ENCODE data around the gene TMEM222. TPM values are rescaled to one million over a fixed set of nuclear protein-coding genes. Genes with fewer than 3 reads are reported as not detected.

TMEM222 gene
- total and polyA plus RNA-seq, 2 of the 4 experiments (the other 2 are of a cell fraction), result 19.9 to 54.1 TPM

DNA sequence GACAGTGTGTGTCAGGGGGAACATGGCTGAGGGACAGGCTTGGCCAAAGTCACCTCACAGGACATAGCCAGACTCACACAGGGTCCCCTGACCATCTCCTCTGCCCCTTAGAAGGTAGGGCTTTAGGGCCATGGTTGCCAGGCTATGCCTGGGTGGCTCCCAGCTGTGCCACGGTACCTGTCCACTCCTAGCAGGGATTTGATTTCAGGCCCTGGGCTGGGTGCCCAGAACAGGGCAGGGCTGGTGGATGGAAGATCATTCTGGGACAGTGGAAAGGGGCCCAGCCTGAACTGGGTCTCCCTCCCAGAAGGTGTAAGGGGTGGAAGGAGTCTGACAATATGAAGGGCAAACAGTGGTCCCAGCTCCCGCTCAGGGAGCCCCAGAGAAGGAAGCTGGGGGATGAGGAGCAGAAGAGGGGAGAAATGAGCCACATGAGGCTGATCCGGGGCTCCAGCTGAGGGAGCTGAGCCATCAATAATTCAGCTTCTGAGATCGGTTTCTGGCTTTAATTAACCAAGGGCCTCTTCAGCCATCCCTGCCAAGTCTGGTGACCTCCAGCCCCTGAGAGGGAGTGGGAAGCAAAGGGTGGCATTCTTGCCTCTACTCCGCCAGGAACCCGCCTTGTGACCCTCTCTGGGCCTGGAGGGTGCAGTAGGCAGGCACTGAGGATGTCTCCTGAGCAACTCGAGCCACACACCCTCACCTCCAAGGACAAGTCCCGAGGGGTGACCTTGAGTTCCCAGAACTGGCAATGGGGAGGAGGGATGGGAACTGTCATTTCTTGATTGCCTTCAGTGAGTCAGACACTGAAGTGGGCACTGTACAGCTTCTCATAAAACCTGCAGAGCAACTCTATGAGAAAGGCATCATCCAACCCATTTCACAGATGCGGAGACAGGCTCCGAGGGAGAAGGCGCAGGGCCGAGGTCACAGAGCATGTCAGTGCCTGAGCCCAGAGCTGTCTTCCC is 59.1 kb downstream of the TMEM222 start:
- H4K5ac ChIP-seq (ENCODE audit: low read depth, low read length), result no peak overlapping the region
- H3K27me3 ChIP-seq (ENCODE audit: control insufficient read depth, insufficient read depth, low read length), result peaks cover 31% of the 10 kb centered on the region
- H3K36me3 ChIP-seq (ENCODE audit: control insufficient read depth, insufficient read depth, low read length), result no peaks in the 10 kb centered on the region
- no peak overlapping the region for H3K27ac ChIP-seq (ENCODE audit: insufficient read depth, low read length)
- dilution Hi-C loops (cut with HindIII; ENCODE audit: low sequenced_read_pairs, unreplicated experiment), result no loop called here
- H3K14ac ChIP-seq (replicated peaks; ENCODE audit: low read depth, low read length), result no peak overlapping the region
- whole genome bisulfite sequencing, 2 experiments (ENCODE audit: extremely low coverage in 2 of 2, insufficient read length in 1 of 2), result 55% methylated on average over 2 of the region's 12 CpGs; no CpG with 5 or more reads in 1 of the 2 experiments
- ChIA-PET POLR2A (ENCODE audit: unreplicated experiment) (no interaction called here), CTCF (interaction anchor here (0.8 kb wide), 1 partner anchor 14 kb away, joined by 3 read pairs; the partner anchor contains the start of gene MAP3K6)
- no peak overlapping the region for H3K18ac ChIP-seq (ENCODE audit: low read depth, low read length)
- BruUV-seq (replicated peaks), result no TSS peak
- H3K4me3 ChIP-seq (ENCODE audit: insufficient read depth, low read depth, low read length), result no peak overlapping the region
- no peak overlapping the region for H3K9ac ChIP-seq (ENCODE audit: low read depth, low read length)
- H3K9me3 ChIP-seq (ENCODE audit: control insufficient read depth, insufficient read depth, low read length), result no peaks in the 10 kb centered on the region
- no peak overlapping the region for H4K91ac ChIP-seq (ENCODE audit: insufficient read depth, low read depth, low read length)
- intact Hi-C loops (cut with micrococcal nuclease), result no loop called here
- H2BK20ac ChIP-seq (ENCODE audit: low read depth, low read length), result no peak overlapping the region
- H3K56ac ChIP-seq (ENCODE audit: extremely low read depth, insufficient read depth, low read length), result no peak overlapping the region
- no peak overlapping the region for H2AK5ac ChIP-seq (ENCODE audit: low read depth, low read length)
- no peaks in the 10 kb centered on the region for H3K79me1 ChIP-seq (ENCODE audit: low read depth in 1 of 2, low read length in 2 of 2)
- H4K20me1 ChIP-seq (ENCODE audit: insufficient read depth, low read length), result no peaks in the 10 kb centered on the region; the same call in 1 of the 2 replicates
- no peak overlapping the region for H2BK5ac ChIP-seq (ENCODE audit: low read depth, low read length, poor library complexity, severe bottlenecking)
- in situ Hi-C loops (cut with MboI; ENCODE audit: low sequenced_read_pairs), result no loop called here
- DNase-seq (no peak), ATAC-seq (ENCODE audit: low read depth) (no peak)
- H3K23ac ChIP-seq (ENCODE audit: low read depth, low read length), result no peak overlapping the region
- H3K4me1 ChIP-seq (ENCODE audit: control insufficient read depth, insufficient read depth, low read length), result no peaks in the 10 kb centered on the region
- H2BK120ac ChIP-seq (ENCODE audit: low read depth, low read length), result no peak overlapping the region
- H2BK15ac ChIP-seq (ENCODE audit: low read depth, low read length), result no peak overlapping the region
- H3K4me2 ChIP-seq (ENCODE audit: low read depth, low read length), result no peak overlapping the region
- peak overlapping the region; percentile 81 for H2AK9ac ChIP-seq (replicated peaks; ENCODE audit: low read depth, low read length, poor library complexity)
- no peak overlapping the region for H4K8ac ChIP-seq (ENCODE audit: low read depth in 2 of 2, low read length in 2 of 2)
- H3K4ac ChIP-seq (ENCODE audit: low read depth, low read length), result no peak overlapping the region
- H2AFZ ChIP-seq (replicated peaks; ENCODE audit: low read length, poor library complexity), result no peak overlapping the region
- H3K9me1 ChIP-seq (ENCODE audit: insufficient read depth, low read length), result no peaks in the 10 kb centered on the region
- TF ChIP-seq RFX5 (IDR thresholded peaks at IDR 0.05; ENCODE audit: low read depth, low read length) (no peak), MAZ (IDR thresholded peaks at IDR 0.05; ENCODE audit: borderline replicate concordance, low read depth, low read length) (no peak), RCOR1 (IDR thresholded peaks at IDR 0.05; ENCODE audit: insufficient replicate concordance, low read length) (no peak), BHLHE40 (IDR thresholded peaks at IDR 0.05; ENCODE audit: low read depth, low read length) (no peak), CEBPB (IDR thresholded peaks at IDR 0.05; ENCODE audit: low read depth, low read length) (no peak), NFE2L2 (IDR thresholded peaks at IDR 0.05; ENCODE audit: low read depth, low read length) (no peak), RAD21 (IDR thresholded peaks at IDR 0.05; ENCODE audit: low read length) (no peak), MXI1 (IDR thresholded peaks at IDR 0.05; ENCODE audit: borderline replicate concordance, low read depth, low read length) (no peak), POLR2A (IDR thresholded peaks at IDR 0.05; ENCODE audit: low read depth, low read length) (no peak), FOS (IDR thresholded peaks at IDR 0.05; ENCODE audit: low read depth, low read length) (no peak), CHD1 (IDR thresholded peaks at IDR 0.05; ENCODE audit: low read depth, low read length) (no peak)
- TF ChIP-seq, protein P1, sequence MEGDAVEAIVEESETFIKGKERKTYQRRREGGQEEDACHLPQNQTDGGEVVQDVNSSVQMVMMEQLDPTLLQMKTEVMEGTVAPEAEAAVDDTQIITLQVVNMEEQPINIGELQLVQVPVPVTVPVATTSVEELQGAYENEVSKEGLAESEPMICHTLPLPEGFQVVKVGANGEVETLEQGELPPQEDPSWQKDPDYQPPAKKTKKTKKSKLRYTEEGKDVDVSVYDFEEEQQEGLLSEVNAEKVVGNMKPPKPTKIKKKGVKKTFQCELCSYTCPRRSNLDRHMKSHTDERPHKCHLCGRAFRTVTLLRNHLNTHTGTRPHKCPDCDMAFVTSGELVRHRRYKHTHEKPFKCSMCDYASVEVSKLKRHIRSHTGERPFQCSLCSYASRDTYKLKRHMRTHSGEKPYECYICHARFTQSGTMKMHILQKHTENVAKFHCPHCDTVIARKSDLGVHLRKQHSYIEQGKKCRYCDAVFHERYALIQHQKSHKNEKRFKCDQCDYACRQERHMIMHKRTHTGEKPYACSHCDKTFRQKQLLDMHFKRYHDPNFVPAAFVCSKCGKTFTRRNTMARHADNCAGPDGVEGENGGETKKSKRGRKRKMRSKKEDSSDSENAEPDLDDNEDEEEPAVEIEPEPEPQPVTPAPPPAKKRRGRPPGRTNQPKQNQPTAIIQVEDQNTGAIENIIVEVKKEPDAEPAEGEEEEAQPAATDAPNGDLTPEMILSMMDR (conservative IDR thresholded peaks at IDR 0.05; ENCODE audit: low read depth, low read length), result no peak
- TF ChIP-seq, protein P2, sequence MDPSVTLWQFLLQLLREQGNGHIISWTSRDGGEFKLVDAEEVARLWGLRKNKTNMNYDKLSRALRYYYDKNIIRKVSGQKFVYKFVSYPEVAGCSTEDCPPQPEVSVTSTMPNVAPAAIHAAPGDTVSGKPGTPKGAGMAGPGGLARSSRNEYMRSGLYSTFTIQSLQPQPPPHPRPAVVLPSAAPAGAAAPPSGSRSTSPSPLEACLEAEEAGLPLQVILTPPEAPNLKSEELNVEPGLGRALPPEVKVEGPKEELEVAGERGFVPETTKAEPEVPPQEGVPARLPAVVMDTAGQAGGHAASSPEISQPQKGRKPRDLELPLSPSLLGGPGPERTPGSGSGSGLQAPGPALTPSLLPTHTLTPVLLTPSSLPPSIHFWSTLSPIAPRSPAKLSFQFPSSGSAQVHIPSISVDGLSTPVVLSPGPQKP (IDR thresholded peaks at IDR 0.05; ENCODE audit: borderline replicate concordance, low read depth, low read length), result no peak
- TF ChIP-seq, protein P3, sequence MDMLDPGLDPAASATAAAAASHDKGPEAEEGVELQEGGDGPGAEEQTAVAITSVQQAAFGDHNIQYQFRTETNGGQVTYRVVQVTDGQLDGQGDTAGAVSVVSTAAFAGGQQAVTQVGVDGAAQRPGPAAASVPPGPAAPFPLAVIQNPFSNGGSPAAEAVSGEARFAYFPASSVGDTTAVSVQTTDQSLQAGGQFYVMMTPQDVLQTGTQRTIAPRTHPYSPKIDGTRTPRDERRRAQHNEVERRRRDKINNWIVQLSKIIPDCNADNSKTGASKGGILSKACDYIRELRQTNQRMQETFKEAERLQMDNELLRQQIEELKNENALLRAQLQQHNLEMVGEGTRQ (IDR thresholded peaks at IDR 0.05; ENCODE audit: low read depth, low read length), result no peak

All from IMR-90 (cell line).